ENCODE data around the gene ADAM12. TPM values are rescaled to one million over a fixed set of nuclear protein-coding genes. Genes with fewer than 3 reads are reported as not detected.

Gene ADAM12
- total RNA-seq, 2 experiments from 2014 or later: 1.3 TPM

GRCh38 chr10:126376956-126377355, 11.3 kb downstream of the ADAM12 start:
- ChIA-PET POLR2A (no interaction called here), CTCF (no interaction called here)
- H3K27ac Mint-ChIP-seq: no peak overlapping the region
- no peak for DNase-seq
- H3K27me3 Mint-ChIP-seq: no peaks in the 10 kb centered on the region
- no peaks in the 10 kb centered on the region for H3K9me3 Mint-ChIP-seq
- no peak for ATAC-seq
- TF ChIP-seq, protein P1, sequence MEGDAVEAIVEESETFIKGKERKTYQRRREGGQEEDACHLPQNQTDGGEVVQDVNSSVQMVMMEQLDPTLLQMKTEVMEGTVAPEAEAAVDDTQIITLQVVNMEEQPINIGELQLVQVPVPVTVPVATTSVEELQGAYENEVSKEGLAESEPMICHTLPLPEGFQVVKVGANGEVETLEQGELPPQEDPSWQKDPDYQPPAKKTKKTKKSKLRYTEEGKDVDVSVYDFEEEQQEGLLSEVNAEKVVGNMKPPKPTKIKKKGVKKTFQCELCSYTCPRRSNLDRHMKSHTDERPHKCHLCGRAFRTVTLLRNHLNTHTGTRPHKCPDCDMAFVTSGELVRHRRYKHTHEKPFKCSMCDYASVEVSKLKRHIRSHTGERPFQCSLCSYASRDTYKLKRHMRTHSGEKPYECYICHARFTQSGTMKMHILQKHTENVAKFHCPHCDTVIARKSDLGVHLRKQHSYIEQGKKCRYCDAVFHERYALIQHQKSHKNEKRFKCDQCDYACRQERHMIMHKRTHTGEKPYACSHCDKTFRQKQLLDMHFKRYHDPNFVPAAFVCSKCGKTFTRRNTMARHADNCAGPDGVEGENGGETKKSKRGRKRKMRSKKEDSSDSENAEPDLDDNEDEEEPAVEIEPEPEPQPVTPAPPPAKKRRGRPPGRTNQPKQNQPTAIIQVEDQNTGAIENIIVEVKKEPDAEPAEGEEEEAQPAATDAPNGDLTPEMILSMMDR (IDR thresholded peaks at IDR 0.05): no peak
- no peak overlapping the region for H3K4me3 Mint-ChIP-seq
- intact Hi-C loops (cut with micrococcal nuclease): no loop called here
- no peaks in the 10 kb centered on the region for H3K36me3 Mint-ChIP-seq (ENCODE audit: low read depth)
- no peaks in the 10 kb centered on the region for H3K4me1 Mint-ChIP-seq (ENCODE audit: low read depth)

DNA sequence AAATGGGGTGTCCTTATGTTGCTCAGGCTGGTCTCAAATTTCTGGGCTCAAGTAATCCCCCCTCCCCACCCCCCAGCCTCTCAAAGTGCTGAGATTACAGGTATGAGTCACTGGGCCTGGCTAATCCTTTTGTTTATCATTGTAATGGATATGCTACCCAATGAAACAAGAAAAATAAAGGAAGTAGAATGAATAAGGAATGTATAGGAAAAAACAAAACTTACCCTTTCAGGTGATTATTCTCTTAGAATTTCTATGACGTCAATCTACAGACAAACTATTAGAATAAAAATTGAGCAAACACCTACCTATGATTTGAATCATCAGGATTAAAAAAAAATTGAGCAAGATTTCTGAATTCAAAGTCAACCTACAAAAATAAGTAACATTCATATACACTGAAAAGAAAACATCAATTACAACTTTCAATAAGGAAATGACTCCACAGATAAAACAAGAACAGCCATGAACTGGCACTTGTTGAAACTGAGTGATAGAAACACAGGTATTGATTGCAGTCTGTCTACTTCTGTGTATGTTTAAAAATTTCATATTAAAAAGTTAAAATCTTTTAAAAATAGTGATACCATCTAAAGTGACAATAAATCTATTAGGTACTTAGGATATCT, 12.2 kb downstream of the ADAM12 start:
- Mint-ChIP-seq H3K36me3 (ENCODE audit: low read depth) (no peaks in the 10 kb centered on the region), H3K9me3 (no peaks in the 10 kb centered on the region), H3K27me3 (no peaks in the 10 kb centered on the region), H3K4me3 (no peak overlapping the region), H3K27ac (no peak overlapping the region), H3K4me1 (ENCODE audit: low read depth) (no peaks in the 10 kb centered on the region)
- TF ChIP-seq, protein P1 (IDR thresholded peaks at IDR 0.05): no peak
- CTCF ChIA-PET: no interaction called here
- no peak for DNase-seq
- no peak for ATAC-seq
- intact Hi-C loops (cut with micrococcal nuclease): no loop called here
- POLR2A ChIA-PET: no interaction called here

DNA sequence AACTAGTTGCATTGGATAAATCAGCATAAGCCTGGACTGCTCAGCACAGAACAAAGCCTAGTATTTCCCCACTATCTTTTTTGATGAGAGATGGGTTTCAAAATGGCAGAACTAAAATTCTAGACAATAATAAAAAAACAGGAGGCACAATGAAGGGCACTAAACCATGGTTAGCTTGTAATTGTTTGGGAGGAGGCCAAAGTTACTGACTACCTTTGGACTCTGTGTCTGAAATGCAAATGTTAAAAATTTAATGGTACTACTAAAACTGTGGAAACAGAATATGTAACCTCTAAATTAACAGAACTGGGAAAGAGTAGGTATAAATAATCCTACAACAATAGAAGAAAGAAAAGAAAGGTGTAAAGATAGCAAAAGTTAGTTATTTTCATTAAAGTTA, 13.0 kb downstream of the ADAM12 start:
- DNase-seq: no peak
- ChIA-PET POLR2A (no interaction called here), CTCF (no interaction called here)
- TF ChIP-seq, protein P1 (IDR thresholded peaks at IDR 0.05): no peak
- Mint-ChIP-seq H3K27me3 (no peaks in the 10 kb centered on the region), H3K36me3 (ENCODE audit: low read depth) (no peaks in the 10 kb centered on the region), H3K4me3 (no peak overlapping the region), H3K4me1 (ENCODE audit: low read depth) (no peaks in the 10 kb centered on the region), H3K9me3 (no peaks in the 10 kb centered on the region), H3K27ac (no peak overlapping the region)
- ATAC-seq: no peak
- intact Hi-C loops (cut with micrococcal nuclease): no loop called here

- intact Hi-C loops (cut with micrococcal nuclease): no loop called here
- ChIA-PET POLR2A (no interaction called here), CTCF (no interaction called here)
- DNase-seq (no peak), ATAC-seq (no peak)
- H3K36me3 Mint-ChIP-seq (ENCODE audit: low read depth): no peaks in the 10 kb centered on the region
- no peaks in the 10 kb centered on the region for H3K27me3 Mint-ChIP-seq
- H3K4me1 Mint-ChIP-seq (ENCODE audit: low read depth): no peaks in the 10 kb centered on the region
- no peaks in the 10 kb centered on the region for H3K9me3 Mint-ChIP-seq
- TF ChIP-seq, protein P1 (IDR thresholded peaks at IDR 0.05): no peak
- H3K27ac Mint-ChIP-seq: no peak overlapping the region
- H3K4me3 Mint-ChIP-seq: no peak overlapping the region
Observed at GRCh38 chr10:126374435-126374834, 13.8 kb downstream of the ADAM12 start.

DNA sequence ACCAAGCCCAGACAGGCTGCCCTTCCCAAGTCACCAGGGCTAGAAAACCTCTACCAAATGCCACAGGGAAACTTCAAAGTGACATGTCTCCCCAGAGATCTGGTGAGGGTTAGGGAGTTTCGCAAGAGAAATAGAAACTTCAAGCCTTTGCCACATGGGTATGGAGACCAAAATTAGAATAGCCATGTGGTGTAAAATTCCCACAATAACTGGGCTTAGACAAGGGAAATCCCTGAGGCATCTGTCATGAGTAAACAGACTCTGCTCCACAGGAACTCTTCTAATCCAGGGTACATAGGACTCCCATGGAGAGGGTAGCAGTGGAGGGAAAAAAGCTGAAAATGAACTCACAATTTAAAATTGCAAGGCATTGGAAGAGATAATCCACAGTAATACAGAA, 14.3 kb downstream of the ADAM12 start:
- ATAC-seq: no peak
- no peaks in the 10 kb centered on the region for H3K36me3 Mint-ChIP-seq (ENCODE audit: low read depth)
- TF ChIP-seq, protein P1 (IDR thresholded peaks at IDR 0.05): no peak
- CTCF ChIA-PET: no interaction called here
- no peaks in the 10 kb centered on the region for H3K27me3 Mint-ChIP-seq
- no peak overlapping the region for H3K4me3 Mint-ChIP-seq
- no peaks in the 10 kb centered on the region for H3K4me1 Mint-ChIP-seq (ENCODE audit: low read depth)
- intact Hi-C loops (cut with micrococcal nuclease): no loop called here
- DNase-seq: no peak
- no peak overlapping the region for H3K27ac Mint-ChIP-seq
- POLR2A ChIA-PET: no interaction called here
- no peaks in the 10 kb centered on the region for H3K9me3 Mint-ChIP-seq

Measured in activated CD8-positive, alpha-beta T cell treated with anti-CD3 and anti-CD28 coated beads for 36 hours (primary cell).